Raji (cell line): ENCODE measurements around the gene CHD9.

Experiments
- POLR2A ChIP-seq: IDR thresholded peaks from 2 replicates; pipeline ENCODE4 v1.6.1; 2011; ENCODE audit warnings: low read depth, low read length, control low read depth; ENCODE audit not compliant: insufficient read depth

The CHD9 gene

GRCh38 chr16:53084141-53084541 is 29.4 kb downstream of the CHD9 start:
- no peak for TF ChIP-seq POLR2A

GRCh38 chr16:53084746-53085334 is 30.0 kb downstream of the CHD9 start:
- TF ChIP-seq POLR2A: no peak

GRCh38 chr16:53085369-53085843 is 30.6 kb downstream of the CHD9 start:
- no peak for TF ChIP-seq POLR2A

GRCh38 chr16:53085931-53086421 is 31.2 kb downstream of the CHD9 start:
- no peak for TF ChIP-seq POLR2A

GRCh38 chr16:53087101-53087500 is 32.3 kb downstream of the CHD9 start:
- TF ChIP-seq POLR2A: no peak

GRCh38 chr16:53089434-53090285 is 34.9 kb downstream of the CHD9 start:
- TF ChIP-seq POLR2A: no peak

- TF ChIP-seq POLR2A: no peak
Observed at GRCh38 chr16:53090286-53090590, 35.4 kb downstream of the CHD9 start.

- TF ChIP-seq POLR2A: no peak
Observed at GRCh38 chr16:53090591-53091411, 36.0 kb downstream of the CHD9 start.

GRCh38 chr16:53091466-53092211 is 36.8 kb downstream of the CHD9 start:
- TF ChIP-seq POLR2A: no peak

GRCh38 chr16:53092284-53092683 is 37.5 kb downstream of the CHD9 start:
- no peak for TF ChIP-seq POLR2A

GRCh38 chr16:53093162-53093744 is 38.5 kb downstream of the CHD9 start:
- TF ChIP-seq POLR2A: no peak

GRCh38 chr16:53094013-53094630 is 39.3 kb downstream of the CHD9 start:
- no peak for TF ChIP-seq POLR2A

- no peak for TF ChIP-seq POLR2A
Observed at GRCh38 chr16:53097190-53097589, 42.4 kb downstream of the CHD9 start.
